IMR-90 (cell line): ENCODE data around the gene AXIN2. TPM values are rescaled to one million over a fixed set of nuclear protein-coding genes. Genes with fewer than 3 reads are reported as not detected.

Source experiments
- ATAC-seq: fragments of 200-7000 bp; cut with Tn5 transposase; 2 replicates; pipeline ENCODE4 v1.9.1; 2020; ENCODE audit warnings: low read depth, mild to moderate bottlenecking, moderate library complexity
- BruUV-seq: library from RNA; stranded (reverse); fragments of 400-500 nt; replicated peaks from 2 replicates; lab custom pipeline; 2021; lab: Mats Ljungman, UMichigan
- CTCF ChIA-PET: fragments of 300-600 bp; formaldehyde crosslinking; extraction: SDS; loops from one replicate; lab custom pipeline; 2021; ENCODE audit warnings: antibody characterized with exemption; lab: Yijun Ruan, JAX
- POLR2A ChIA-PET: fragments of 300-600 bp; sonication (Branson Sonifier 250); formaldehyde crosslinking; loops from one replicate; lab custom pipeline; 2022; ENCODE audit warnings: antibody characterized with exemption; ENCODE audit not compliant: unreplicated experiment; lab: Charles Lee
- DNase-seq: peaks from one replicate; pipeline ENCODE4 v3.0.0; 2013
- H2AFZ ChIP-seq: replicated peaks from 2 replicates; pipeline ENCODE3; 2013; ENCODE audit warnings: low read length, mild to moderate bottlenecking; ENCODE audit not compliant: poor library complexity
- H2AK5ac ChIP-seq: 2 replicates; pipeline ENCODE4 v1.6.1; 2013; ENCODE audit warnings: low read depth, low read length, inconsistent platforms
- H2AK9ac ChIP-seq: replicated peaks from 2 replicates; pipeline ENCODE3; 2013; ENCODE audit warnings: mild to moderate bottlenecking, low read depth, low read length, moderate library complexity; ENCODE audit not compliant: poor library complexity
- H2BK120ac ChIP-seq: 2 replicates; pipeline ENCODE4 v1.6.1; 2013; ENCODE audit warnings: low read depth, low read length, inconsistent platforms
- H2BK15ac ChIP-seq: 3 replicates; pipeline ENCODE4 v1.6.1; 2013; ENCODE audit warnings: low read depth, low read length, inconsistent platforms
- H2BK20ac ChIP-seq: 2 replicates; pipeline ENCODE4 v1.6.1; 2013; ENCODE audit warnings: low read depth, mild to moderate bottlenecking, inconsistent platforms, low read length, moderate library complexity
- H2BK5ac ChIP-seq: 2 replicates; pipeline ENCODE4 v1.6.1; 2013; ENCODE audit warnings: mild to moderate bottlenecking, low read depth, low read length, inconsistent platforms; ENCODE audit not compliant: poor library complexity, severe bottlenecking
- H3K14ac ChIP-seq: replicated peaks from 2 replicates; pipeline ENCODE4 v1.6.1; 2013; ENCODE audit warnings: low read depth, low read length, inconsistent platforms
- H3K18ac ChIP-seq: 2 replicates; pipeline ENCODE4 v1.6.1; 2013; ENCODE audit warnings: low read depth, low read length, control low read depth
- H3K23ac ChIP-seq: 2 replicates; pipeline ENCODE4 v1.6.1; 2013; ENCODE audit warnings: low read depth, low read length, inconsistent platforms
- H3K27ac ChIP-seq: 2 replicates; pipeline ENCODE4 v1.5.1; 2013; ENCODE audit warnings: mild to moderate bottlenecking, control low read depth, low read length; ENCODE audit not compliant: insufficient read depth
- H3K27me3 ChIP-seq: 2 replicates; pipeline ENCODE4 v1.6.1; 2013; ENCODE audit warnings: low read length; ENCODE audit not compliant: control insufficient read depth, insufficient read depth
- H3K36me3 ChIP-seq: 2 replicates; pipeline ENCODE4 v1.6.1; 2013; ENCODE audit warnings: low read length, mixed read lengths; ENCODE audit not compliant: control insufficient read depth, insufficient read depth
- H3K4ac ChIP-seq: 2 replicates; pipeline ENCODE4 v1.6.1; 2013; ENCODE audit warnings: low read depth, low read length, inconsistent platforms
- H3K4me1 ChIP-seq: 2 replicates; pipeline ENCODE4 v1.6.1; 2013; ENCODE audit warnings: low read length, mixed read lengths; ENCODE audit not compliant: control insufficient read depth, insufficient read depth
- H3K4me2 ChIP-seq: 2 replicates; pipeline ENCODE4 v1.6.1; 2013; ENCODE audit warnings: low read depth, mild to moderate bottlenecking, control low read depth, low read length, moderate library complexity
- H3K4me3 ChIP-seq: 2 replicates; pipeline ENCODE4 v1.5.1; 2013; ENCODE audit warnings: low read depth, mild to moderate bottlenecking, control low read depth, low read length, moderate library complexity; ENCODE audit not compliant: insufficient read depth
- H3K56ac ChIP-seq: 2 replicates; pipeline ENCODE4 v1.6.1; 2013; ENCODE audit warnings: low read length, inconsistent platforms; ENCODE audit not compliant: insufficient read depth; ENCODE audit errors: extremely low read depth
- H3K79me1 ChIP-seq, 2 experiments: 2 replicates each; pipeline ENCODE4 v1.6.1; 2013; ENCODE audit warnings: low read length in 2 of 2, inconsistent platforms in 1 of 2, low read depth in 1 of 2
- H3K9ac ChIP-seq: 2 replicates; pipeline ENCODE4 v1.6.1; 2013; ENCODE audit warnings: low read depth, low read length, control low read depth
- H3K9me1 ChIP-seq: 2 replicates; pipeline ENCODE4 v1.6.1; 2013; ENCODE audit warnings: low read length, inconsistent platforms; ENCODE audit not compliant: insufficient read depth
- H3K9me3 ChIP-seq: 2 replicates; pipeline ENCODE4 v1.6.1; 2013; ENCODE audit warnings: low read length; ENCODE audit not compliant: control insufficient read depth, insufficient read depth
- H4K20me1 ChIP-seq: 2 replicates; pipeline ENCODE4 v1.6.1; 2013; ENCODE audit warnings: low read length, inconsistent platforms; ENCODE audit not compliant: insufficient read depth
- H4K5ac ChIP-seq: 2 replicates; pipeline ENCODE4 v1.6.1; 2013; ENCODE audit warnings: mild to moderate bottlenecking, low read depth, low read length, control low read depth
- H4K8ac ChIP-seq, 2 experiments: 2 replicates each; pipeline ENCODE4 v1.6.1; 2013; ENCODE audit warnings: low read depth in 2 of 2, low read length in 2 of 2, control low read depth in 1 of 2, inconsistent platforms in 1 of 2
- H4K91ac ChIP-seq: 2 replicates; pipeline ENCODE4 v1.6.1; 2013; ENCODE audit warnings: low read depth, low read length, inconsistent platforms; ENCODE audit not compliant: insufficient read depth
- BHLHE40 ChIP-seq: fragments of 150-350 bp; IDR thresholded peaks from 2 replicates; pipeline ENCODE4 v1.6.1; 2016; ENCODE audit warnings: mild to moderate bottlenecking, low read depth, low read length
- CEBPB ChIP-seq: IDR thresholded peaks from 2 replicates; pipeline ENCODE4 v1.6.1; 2012; ENCODE audit warnings: low read depth, low read length, improper control_type of control experiment
- CHD1 ChIP-seq: IDR thresholded peaks from 2 replicates; pipeline ENCODE4 v1.6.1; 2012; ENCODE audit warnings: low read depth, low read length, improper control_type of control experiment
- MAFK ChIP-seq: IDR thresholded peaks from 2 replicates; pipeline ENCODE4 v1.6.1; 2012; ENCODE audit warnings: low read depth, low read length, improper control_type of control experiment
- MAZ ChIP-seq: IDR thresholded peaks from 2 replicates; pipeline ENCODE4 v1.6.1; 2012; ENCODE audit warnings: low read depth, mild to moderate bottlenecking, low read length, improper control_type of control experiment, moderate library complexity, borderline replicate concordance
- MXI1 ChIP-seq: IDR thresholded peaks from 2 replicates; pipeline ENCODE4 v1.6.1; 2012; ENCODE audit warnings: low read depth, mild to moderate bottlenecking, low read length, moderate library complexity, borderline replicate concordance
- NFE2L2 ChIP-seq: fragments of 150-350 bp; IDR thresholded peaks from 2 replicates; pipeline ENCODE4 v1.6.1; 2016; ENCODE audit warnings: low read depth, mild to moderate bottlenecking, low read length
- POLR2A ChIP-seq: IDR thresholded peaks from 2 replicates; pipeline ENCODE4 v1.6.1; 2012; ENCODE audit warnings: mild to moderate bottlenecking, low read depth, low read length
- RAD21 ChIP-seq: IDR thresholded peaks from 2 replicates; pipeline ENCODE4 v1.6.1; 2012; ENCODE audit warnings: low read length, improper control_type of control experiment
- RCOR1 ChIP-seq: IDR thresholded peaks from 2 replicates; pipeline ENCODE4 v1.6.1; 2012; ENCODE audit warnings: mild to moderate bottlenecking, low read length, improper control_type of control experiment; ENCODE audit not compliant: insufficient replicate concordance
- RFX5 ChIP-seq: IDR thresholded peaks from 2 replicates; pipeline ENCODE4 v1.8.0; 2012; ENCODE audit warnings: low read depth, mild to moderate bottlenecking, low read length, moderate library complexity
- SMC3 ChIP-seq: fragments of 150-350 bp; IDR thresholded peaks from 2 replicates; pipeline ENCODE4 v1.6.1; 2016; ENCODE audit warnings: low read depth, mild to moderate bottlenecking, antibody characterized with exemption, low read length, moderate library complexity
- WGBS, 2 experiments: methylation state at CpG; one replicate each; pipeline versions ENCODE4 v1.1.5 to v1.1.7; 2013; ENCODE audit warnings: missing lambda C conversion rate in 2 of 2; ENCODE audit not compliant: insufficient read length in 1 of 2; ENCODE audit errors: extremely low coverage in 2 of 2; 5-methylcytosine and 5-hydroxymethylcytosine counted together
- dilution Hi-C: fragments of 300-500 bp; cut with HindIII; formaldehyde crosslinking; loops from one replicate; pipeline ENCODE4 v1.14.3; 2018; ENCODE audit warnings: low sequenced_read_pairs; ENCODE audit not compliant: unreplicated experiment
- in situ Hi-C: fragments of 300-500 bp; cut with MboI; formaldehyde crosslinking; loops from 3 replicates; pipeline ENCODE4 v1.14.3; 2019; ENCODE audit warnings: low sequenced_read_pairs, inconsistent platforms, mixed read lengths
- intact Hi-C: fragments of 100-400 bp; cut with micrococcal nuclease; formaldehyde crosslinking; loops from 2 replicates; pipeline ENCODE4 v1.10.0; 2022
- polyA plus RNA-seq, 3 experiments: library from polyadenylated mRNA; depleted of rRNA; stranded (reverse); fragments of >200 nt; gene quantifications; 2 replicates each; pipeline ENCODE4 v1.2.3, GENCODE V29; 2012; ENCODE audit warnings: low replicate concordance in 1 of 3
- total RNA-seq: library from RNA; depleted of rRNA; stranded (reverse); fragments of >200 nt; gene quantifications from 2 replicates; pipeline ENCODE4 v1.2.3, GENCODE V29; 2012
- TF ChIP-seq, protein P1 (sequence below): conservative IDR thresholded peaks from 2 replicates; pipeline ENCODE4 v1.5.1; 2012; ENCODE audit warnings: mild to moderate bottlenecking, low read depth, low read length, improper control_type of control experiment
- TF ChIP-seq, protein P2 (sequence below): fragments of 150-350 bp; IDR thresholded peaks from 2 replicates; pipeline ENCODE4 v1.6.1; 2017; ENCODE audit warnings: mild to moderate bottlenecking, antibody characterized with exemption, low read length, low read depth
- TF ChIP-seq, protein P3 (sequence below): fragments of 150-350 bp; IDR thresholded peaks from 2 replicates; pipeline ENCODE4 v1.6.1; 2016; ENCODE audit warnings: low read depth, mild to moderate bottlenecking, low read length, moderate library complexity, borderline replicate concordance

Gene AXIN2
- total and polyA plus RNA-seq, 2 of the 4 experiments (the other 2 are of a cell fraction) = 0.91 to 1.8 TPM

GRCh38 chr17:65545705-65546523 is 15.5 kb downstream of the AXIN2 start:
- H3K4ac ChIP-seq = no peak overlapping the region
- no peak overlapping the region for H3K23ac ChIP-seq
- H3K4me1 ChIP-seq = peaks cover 5% of the 10 kb centered on the region; the same call in 1 of the 2 replicates
- intact Hi-C loops (no loop called here), in situ Hi-C loops (no loop called here), dilution Hi-C loops (no loop called here)
- no peak overlapping the region for H4K5ac ChIP-seq
- CTCF ChIA-PET = no interaction called here
- no peak overlapping the region for H3K4me2 ChIP-seq
- no peak overlapping the region for H3K4me3 ChIP-seq
- no peak overlapping the region for H2AK5ac ChIP-seq
- no peak overlapping the region for H2AFZ ChIP-seq
- H3K27ac ChIP-seq = no peak overlapping the region
- H3K14ac ChIP-seq = no peak overlapping the region
- 77% methylated on average over 5 of the region's 17 CpGs; no CpG with 5 or more reads in 1 of the 2 experiments for WGBS, 2 experiments
- no peak overlapping the region for H2BK15ac ChIP-seq
- BruUV-seq = no TSS peak
- H3K9me3 ChIP-seq = no peaks in the 10 kb centered on the region
- ATAC-seq = no peak
- no peak overlapping the region for H2BK120ac ChIP-seq
- no peak overlapping the region for H2BK20ac ChIP-seq
- H3K56ac ChIP-seq = no peak overlapping the region
- H3K18ac ChIP-seq = no peak overlapping the region
- no peak for DNase-seq
- H3K9me1 ChIP-seq = peaks cover 3% of the 10 kb centered on the region; the same call in 1 of the 2 replicates
- H3K27me3 ChIP-seq = no peaks in the 10 kb centered on the region
- H3K9ac ChIP-seq = no peak overlapping the region
- 0 out of 2 replicates have a peak, but pooled peaks cover 7% of the 10 kb centered on the region for H4K20me1 ChIP-seq
- no peak overlapping the region for H4K8ac ChIP-seq
- POLR2A ChIA-PET = no interaction called here
- 0 out of 4 replicates have a peak, but pooled peaks cover 0 to 2% of the 10 kb centered on the region in 2 experiments for H3K79me1 ChIP-seq
- H4K91ac ChIP-seq = no peak overlapping the region
- peaks cover 9% of the 10 kb centered on the region; the same call in 1 of the 2 replicates for H3K36me3 ChIP-seq
- no peak overlapping the region for H2BK5ac ChIP-seq
- H2AK9ac ChIP-seq = no peak overlapping the region
- TF ChIP-seq, protein P1, sequence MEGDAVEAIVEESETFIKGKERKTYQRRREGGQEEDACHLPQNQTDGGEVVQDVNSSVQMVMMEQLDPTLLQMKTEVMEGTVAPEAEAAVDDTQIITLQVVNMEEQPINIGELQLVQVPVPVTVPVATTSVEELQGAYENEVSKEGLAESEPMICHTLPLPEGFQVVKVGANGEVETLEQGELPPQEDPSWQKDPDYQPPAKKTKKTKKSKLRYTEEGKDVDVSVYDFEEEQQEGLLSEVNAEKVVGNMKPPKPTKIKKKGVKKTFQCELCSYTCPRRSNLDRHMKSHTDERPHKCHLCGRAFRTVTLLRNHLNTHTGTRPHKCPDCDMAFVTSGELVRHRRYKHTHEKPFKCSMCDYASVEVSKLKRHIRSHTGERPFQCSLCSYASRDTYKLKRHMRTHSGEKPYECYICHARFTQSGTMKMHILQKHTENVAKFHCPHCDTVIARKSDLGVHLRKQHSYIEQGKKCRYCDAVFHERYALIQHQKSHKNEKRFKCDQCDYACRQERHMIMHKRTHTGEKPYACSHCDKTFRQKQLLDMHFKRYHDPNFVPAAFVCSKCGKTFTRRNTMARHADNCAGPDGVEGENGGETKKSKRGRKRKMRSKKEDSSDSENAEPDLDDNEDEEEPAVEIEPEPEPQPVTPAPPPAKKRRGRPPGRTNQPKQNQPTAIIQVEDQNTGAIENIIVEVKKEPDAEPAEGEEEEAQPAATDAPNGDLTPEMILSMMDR = no peak
- no peak for TF ChIP-seq MXI1
- TF ChIP-seq RAD21 = no peak
- no peak for TF ChIP-seq POLR2A
- no peak for TF ChIP-seq MAFK
- TF ChIP-seq, protein P2, sequence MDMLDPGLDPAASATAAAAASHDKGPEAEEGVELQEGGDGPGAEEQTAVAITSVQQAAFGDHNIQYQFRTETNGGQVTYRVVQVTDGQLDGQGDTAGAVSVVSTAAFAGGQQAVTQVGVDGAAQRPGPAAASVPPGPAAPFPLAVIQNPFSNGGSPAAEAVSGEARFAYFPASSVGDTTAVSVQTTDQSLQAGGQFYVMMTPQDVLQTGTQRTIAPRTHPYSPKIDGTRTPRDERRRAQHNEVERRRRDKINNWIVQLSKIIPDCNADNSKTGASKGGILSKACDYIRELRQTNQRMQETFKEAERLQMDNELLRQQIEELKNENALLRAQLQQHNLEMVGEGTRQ = no peak
- no peak for TF ChIP-seq CEBPB
- no peak for TF ChIP-seq BHLHE40
- no peak for TF ChIP-seq SMC3
- no peak for TF ChIP-seq RFX5
- TF ChIP-seq RCOR1 = no peak
- TF ChIP-seq CHD1 = no peak
- TF ChIP-seq MAZ = no peak
- TF ChIP-seq, protein P3, sequence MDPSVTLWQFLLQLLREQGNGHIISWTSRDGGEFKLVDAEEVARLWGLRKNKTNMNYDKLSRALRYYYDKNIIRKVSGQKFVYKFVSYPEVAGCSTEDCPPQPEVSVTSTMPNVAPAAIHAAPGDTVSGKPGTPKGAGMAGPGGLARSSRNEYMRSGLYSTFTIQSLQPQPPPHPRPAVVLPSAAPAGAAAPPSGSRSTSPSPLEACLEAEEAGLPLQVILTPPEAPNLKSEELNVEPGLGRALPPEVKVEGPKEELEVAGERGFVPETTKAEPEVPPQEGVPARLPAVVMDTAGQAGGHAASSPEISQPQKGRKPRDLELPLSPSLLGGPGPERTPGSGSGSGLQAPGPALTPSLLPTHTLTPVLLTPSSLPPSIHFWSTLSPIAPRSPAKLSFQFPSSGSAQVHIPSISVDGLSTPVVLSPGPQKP = no peak
- TF ChIP-seq NFE2L2 = no peak
